NCI-H2029 (cell line): Measurements from ENCODE around the gene OGFR.

Experiments
- DNase-seq: peaks from one replicate; lab custom pipeline; 2025; lab: John Stamatoyannopoulos, UW

Gene OGFR

DNA sequence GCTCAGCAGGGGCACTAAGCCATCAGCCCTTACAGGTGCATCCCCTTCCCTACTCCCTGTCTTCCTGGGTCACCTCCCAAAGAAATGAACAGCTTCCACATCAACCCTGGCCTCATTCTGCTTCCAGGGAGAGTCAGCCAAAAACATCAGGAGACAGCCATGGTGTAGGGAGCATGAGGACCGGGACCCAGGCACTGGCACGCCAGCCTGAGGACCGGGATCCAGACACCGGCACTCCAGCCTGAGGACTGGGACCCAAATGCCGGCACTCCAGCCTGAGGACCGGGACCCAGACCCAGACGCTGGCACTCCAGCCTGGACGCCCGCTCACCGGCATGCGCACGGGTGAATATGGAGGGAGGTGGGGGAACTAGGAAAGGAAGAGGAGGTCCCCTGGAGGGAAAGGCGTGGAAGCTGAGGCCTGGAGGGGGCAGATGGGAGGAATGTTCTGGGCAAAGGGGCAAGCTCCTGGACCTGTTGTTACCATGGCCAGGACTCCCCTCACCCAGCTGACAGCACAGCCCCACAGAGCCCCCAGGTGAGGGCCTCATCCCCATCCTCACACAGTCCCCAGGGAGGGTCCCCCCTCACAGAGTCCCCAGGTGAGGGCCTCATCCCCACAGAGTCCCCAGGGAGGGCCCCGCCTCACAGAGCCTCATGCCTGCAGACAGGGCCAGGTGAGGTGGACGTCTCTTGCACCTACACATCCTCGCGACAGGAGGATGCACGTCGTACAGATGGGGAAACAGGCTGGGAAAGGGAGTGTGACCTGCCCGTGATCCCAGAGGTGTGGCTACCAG lies 34.3 kb upstream of the OGFR start:
- DNase-seq, result no peak

GRCh38 chr20:62770916-62771315 lies 33.7 kb upstream of the OGFR start:
- DNase-seq, result no peak

GRCh38 chr20:62771396-62772102 lies 33.1 kb upstream of the OGFR start:
- no peak for DNase-seq

DNA sequence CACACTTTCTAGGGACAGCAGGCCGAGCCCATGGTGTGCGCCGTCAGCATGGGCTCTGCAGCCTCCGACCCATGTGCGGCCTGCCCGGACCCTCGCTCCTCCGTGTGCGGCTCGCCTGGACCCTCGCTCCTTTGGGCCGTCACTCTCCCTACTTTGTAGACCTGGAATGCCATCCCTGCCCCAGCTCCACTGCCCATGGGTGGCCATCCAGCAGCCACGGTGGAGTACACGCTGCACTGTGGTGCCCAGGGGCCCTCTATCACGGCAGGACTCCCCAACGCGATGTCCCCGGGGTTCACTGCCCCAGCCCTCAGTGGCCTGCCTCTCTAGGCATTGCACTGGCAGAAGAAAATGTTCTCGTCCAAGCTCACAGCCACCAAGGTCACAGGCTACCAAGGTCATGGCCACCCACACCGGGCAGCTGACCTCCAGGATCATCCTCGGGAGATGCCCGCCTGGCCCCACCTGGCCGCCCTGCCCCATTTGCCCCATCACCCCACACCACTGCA lies 32.5 kb upstream of the OGFR start:
- no peak for DNase-seq

GRCh38 chr20:62772619-62772989 lies 32.0 kb upstream of the OGFR start:
- no peak for DNase-seq

DNA sequence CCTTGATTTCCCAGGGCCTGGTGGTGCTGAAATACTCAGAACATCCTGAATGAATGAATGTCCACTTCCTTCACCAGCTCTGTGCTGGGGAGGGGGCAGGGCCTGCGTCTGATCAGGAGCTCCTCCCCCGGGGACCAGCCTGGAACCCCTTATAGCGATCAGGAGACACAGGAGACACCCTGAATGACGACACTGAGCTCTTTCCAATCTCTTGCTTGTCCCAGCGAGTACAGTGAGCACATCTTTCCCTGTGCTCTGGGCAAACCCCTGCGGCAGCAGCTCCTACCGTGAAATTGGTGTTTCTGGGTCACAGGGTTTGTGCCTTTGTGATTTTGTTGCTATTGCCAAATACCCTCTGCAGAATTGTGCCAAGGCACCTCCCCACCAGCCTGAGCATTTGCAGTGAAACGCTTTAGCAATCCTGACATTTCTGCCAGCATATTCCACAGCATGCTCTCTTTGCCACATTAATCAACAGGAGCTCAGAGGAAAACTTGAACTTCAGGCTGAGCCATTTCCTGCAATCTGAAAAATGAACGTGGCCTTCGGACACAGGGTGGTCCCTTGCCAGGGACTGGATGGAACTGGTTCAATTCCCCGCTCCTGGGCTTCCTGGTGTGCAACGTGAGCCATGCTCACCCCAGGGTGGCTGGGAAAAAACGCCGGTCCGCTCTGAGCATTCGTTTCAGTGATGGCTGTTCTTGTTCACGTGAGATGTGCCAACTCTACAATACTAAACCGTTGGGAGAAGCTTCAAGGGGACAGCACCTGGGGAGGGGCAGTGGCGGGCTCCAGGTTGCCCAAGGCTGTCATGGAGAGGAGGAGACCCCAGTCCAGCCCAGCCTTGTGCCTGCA lies 31.4 kb upstream of the OGFR start:
- no peak for DNase-seq

GRCh38 chr20:62773845-62774714 lies 30.6 kb upstream of the OGFR start:
- no peak for DNase-seq

GRCh38 chr20:62774762-62775161 lies 29.9 kb upstream of the OGFR start:
- no peak for DNase-seq

- DNase-seq, result no peak
Observed at GRCh38 chr20:62775206-62775605, 29.4 kb upstream of the OGFR start.

- DNase-seq, result no peak
Observed at GRCh38 chr20:62776035-62776691, 28.5 kb upstream of the OGFR start.

- DNase-seq, result no peak
Observed at GRCh38 chr20:62776692-62777527, 27.7 kb upstream of the OGFR start.

GRCh38 chr20:62777528-62777830 lies 27.2 kb upstream of the OGFR start:
- DNase-seq, result no peak

DNA sequence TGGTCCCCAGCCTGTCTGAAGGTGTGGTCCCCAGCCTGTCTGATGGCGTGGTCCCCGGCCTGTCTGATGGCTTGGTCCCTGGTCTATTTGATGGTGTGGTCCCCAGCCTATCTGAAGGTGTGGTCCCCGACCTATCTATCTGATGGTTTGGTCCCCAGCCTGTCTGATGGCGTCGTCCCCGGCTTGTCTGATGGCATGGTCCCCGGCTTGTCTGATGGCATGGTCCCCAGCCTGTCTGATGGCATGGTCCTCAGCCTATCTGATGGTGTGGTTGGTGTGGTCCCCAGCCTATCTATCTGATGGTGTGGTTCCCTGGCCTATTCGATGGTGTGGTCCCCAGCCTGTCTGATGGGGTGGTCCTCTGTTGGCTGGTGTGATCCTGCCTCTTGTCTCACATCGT lies 26.6 kb upstream of the OGFR start:
- DNase-seq, result no peak

- no peak for DNase-seq
Observed at GRCh38 chr20:62778601-62779416, 25.8 kb upstream of the OGFR start.

DNA sequence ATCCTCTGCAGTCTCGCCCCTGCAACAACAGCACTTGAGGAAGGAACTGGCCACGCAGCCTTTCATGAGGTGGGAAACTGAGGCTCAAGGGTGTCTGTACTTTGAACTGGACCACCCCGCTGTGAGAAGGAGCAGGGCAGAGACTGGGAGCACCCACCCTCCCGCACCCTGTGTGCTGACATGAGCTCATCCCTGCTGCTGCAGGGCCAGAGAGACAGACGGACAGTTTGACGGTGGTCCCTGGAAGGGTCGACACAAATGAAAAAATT lies 25.3 kb upstream of the OGFR start:
- DNase-seq, result no peak

DNA sequence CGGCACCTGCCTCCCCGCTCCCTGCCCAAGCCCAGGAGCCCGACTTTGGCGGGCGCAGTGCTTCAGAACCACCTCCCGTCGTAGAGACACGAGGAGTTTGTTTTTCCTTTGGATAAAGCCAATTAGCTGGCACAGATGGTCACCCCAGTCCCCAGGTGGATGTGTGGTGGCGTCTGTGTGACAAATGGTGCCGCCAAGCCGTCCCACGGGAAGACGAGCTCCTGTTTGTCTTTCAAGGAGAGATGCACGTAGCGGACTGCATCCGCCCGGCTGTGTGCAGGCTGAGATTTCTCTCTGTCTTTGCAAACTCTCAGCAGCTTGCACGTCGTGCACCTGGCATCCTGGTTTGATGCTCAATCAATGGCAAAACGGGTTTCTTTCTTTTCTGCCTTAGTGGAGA lies 24.4 kb upstream of the OGFR start:
- no peak for DNase-seq

DNA sequence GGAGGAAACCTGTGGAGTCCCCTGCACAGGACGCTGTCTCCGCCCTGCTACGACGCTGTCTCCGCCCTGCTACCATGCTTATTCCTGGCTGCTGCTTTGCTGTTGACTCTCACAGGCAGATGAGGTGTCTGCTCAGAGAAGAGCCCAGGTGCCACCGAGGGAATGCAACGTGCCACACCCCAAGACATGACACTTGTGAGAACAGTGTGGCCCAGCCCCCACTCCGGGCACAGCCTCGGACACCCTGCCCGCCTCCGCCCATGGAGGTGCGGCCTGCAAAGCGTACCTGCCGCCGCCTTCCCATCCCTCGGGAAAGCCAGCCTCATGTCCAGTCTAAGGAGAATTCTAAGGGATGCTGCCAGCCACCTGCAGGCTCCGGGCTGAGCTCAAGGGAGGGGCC lies 23.9 kb upstream of the OGFR start:
- DNase-seq, result no peak

DNA sequence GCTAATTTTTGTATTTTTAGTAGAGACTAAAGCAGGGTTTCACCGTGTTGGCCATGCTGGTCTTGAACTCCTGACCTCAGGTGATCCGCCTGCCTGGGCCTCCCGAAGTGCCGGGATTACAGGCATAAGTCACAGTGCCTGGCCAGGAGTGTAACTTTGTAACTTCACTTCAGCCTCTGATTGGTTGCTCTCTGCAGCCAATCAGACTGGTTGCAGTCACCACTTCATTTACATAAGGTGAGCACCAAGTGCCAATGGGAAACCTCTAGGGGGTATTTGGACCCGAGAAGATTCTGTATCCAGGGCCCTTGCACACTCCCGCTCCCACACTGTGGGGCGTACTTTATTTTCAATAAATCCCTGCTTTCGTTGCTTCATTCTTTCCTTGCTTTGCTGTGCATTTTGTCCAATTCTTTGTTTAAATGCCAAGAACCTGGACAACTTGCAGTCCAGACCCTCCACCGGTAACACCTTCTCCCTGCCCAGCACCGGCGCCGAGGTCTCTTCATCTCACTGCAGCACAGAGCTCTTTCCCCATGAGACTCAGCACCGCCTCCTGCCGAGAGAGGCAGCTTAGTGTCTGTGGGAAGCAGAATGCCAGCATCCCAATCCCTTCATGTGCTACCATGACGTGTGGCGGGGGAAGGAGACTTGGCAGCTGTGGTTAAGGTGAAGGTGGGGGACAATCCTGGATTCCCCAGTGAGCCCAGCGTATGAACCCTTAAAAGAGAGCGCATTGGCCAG lies 22.3 kb upstream of the OGFR start:
- no peak for DNase-seq

DNA sequence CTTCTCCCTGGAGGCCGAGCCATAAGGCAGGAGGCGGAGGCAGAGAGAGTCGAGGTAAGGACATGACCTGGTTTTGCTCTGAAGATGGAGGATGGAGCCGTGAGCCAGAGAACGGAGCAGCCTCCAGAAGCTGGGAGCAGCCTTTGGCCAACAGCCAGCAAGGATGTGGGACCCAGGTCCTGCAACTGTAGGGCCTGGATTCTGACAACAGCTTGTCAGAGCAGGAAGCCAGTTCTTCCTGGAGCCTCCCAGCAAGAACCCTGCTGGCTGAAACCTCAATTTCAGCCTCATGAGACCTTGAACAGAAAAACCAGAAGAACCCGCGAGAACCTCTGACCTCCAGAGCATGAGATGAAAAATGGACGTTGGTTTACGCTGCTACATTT lies 21.7 kb upstream of the OGFR start:
- no peak for DNase-seq
